GM18517 (cell line): ENCODE data around the gene PAX9.
A peak's percentile ranks its signal among the peaks of the same experiment; 100 is the strongest.

ENCODE experiments used
- ATAC-seq: cut with Tn5 transposase; IDR thresholded peaks from one replicate; pipeline ENCODE4 v1.9.1; 2021; ENCODE audit warnings: mild to moderate bottlenecking, moderate library complexity; ENCODE audit not compliant: unreplicated experiment

The PAX9 gene

GRCh38 chr14:36655963-36656686 lies 5.5 kb upstream of the PAX9 start:
- ATAC-seq, result no peak

- no peak for ATAC-seq
These were observed 4.8 kb upstream of the PAX9 start for GRCh38 chr14:36656687-36657398.

- ATAC-seq, result no peak
These were observed 4.1 kb upstream of the PAX9 start for GRCh38 chr14:36657399-36658122.

- ATAC-seq, result no peak
These were observed 3.3 kb upstream of the PAX9 start for GRCh38 chr14:36658123-36659009.

GRCh38 chr14:36659010-36659821 lies 2.4 kb upstream of the PAX9 start:
- no peak for ATAC-seq

- no peak for ATAC-seq
These were observed 1.6 kb upstream of the PAX9 start for GRCh38 chr14:36659822-36660735.

- peak; percentile 20 for ATAC-seq
These were observed 739 bp upstream of the PAX9 start for GRCh38 chr14:36660736-36661505.

GRCh38 chr14:36662258-36662542 lies 540 bp downstream of the PAX9 start:
- ATAC-seq, result no peak

GRCh38 chr14:36662543-36663403 lies 1.1 kb downstream of the PAX9 start:
- ATAC-seq, result no peak

- ATAC-seq, result no peak
These were observed 2.0 kb downstream of the PAX9 start for GRCh38 chr14:36663404-36664321.

- ATAC-seq, result no peak
These were observed 2.9 kb downstream of the PAX9 start for GRCh38 chr14:36664322-36665193.

- no peak for ATAC-seq
These were observed 4.3 kb downstream of the PAX9 start for GRCh38 chr14:36665887-36666415.

- no peak for ATAC-seq
These were observed 5.0 kb downstream of the PAX9 start for GRCh38 chr14:36666416-36667206.

- ATAC-seq, result no peak
These were observed 6.0 kb downstream of the PAX9 start for GRCh38 chr14:36667679-36668078.
